GM23248 (cell line): Measurements from ENCODE around the gene ATP6V0C.

Source experiments
- EZH2 ChIP-seq: fragments of 200-600 bp; sonication (generic); IDR thresholded peaks from 2 replicates; pipeline ENCODE4 v1.6.1; 2018; ENCODE audit warnings: antibody characterized with exemption, mild to moderate bottlenecking; ENCODE audit not compliant: insufficient read depth, poor library complexity, severe bottlenecking
- EZH2phosphoT487 ChIP-seq: fragments of 200-600 bp; sonication (generic); IDR thresholded peaks from 2 replicates; pipeline ENCODE4 v1.6.1; 2018; ENCODE audit warnings: antibody characterized with exemption, moderate library complexity, mild to moderate bottlenecking, low read depth; ENCODE audit not compliant: insufficient read depth

DNA sequence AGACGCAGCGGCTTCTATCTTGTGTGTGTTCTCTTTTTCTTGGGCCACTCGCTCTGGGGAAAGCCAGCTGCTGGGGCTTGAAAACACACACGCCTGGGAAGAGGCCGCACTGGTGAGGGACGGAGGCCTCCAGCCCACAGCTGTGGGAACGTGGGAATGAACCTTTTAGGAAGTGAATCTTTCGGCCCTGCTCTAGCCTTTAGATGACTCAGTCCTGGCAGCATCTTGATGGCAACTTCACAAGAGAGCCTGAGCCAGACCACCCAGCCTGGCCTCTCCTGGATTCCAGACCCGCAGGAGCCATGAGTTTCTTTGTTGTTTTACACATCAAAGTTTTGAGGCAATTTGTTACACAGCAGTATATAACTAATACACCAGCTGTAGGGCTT is 21.9 kb downstream of the ATP6V0C start:
- TF ChIP-seq EZH2phosphoT487 (no peak), EZH2 (no peak)
